CD8-positive, alpha-beta memory T cell (primary cell): Measurements from ENCODE around the gene USH1G. TPM values are rescaled to one million over a fixed set of nuclear protein-coding genes. Genes with fewer than 3 reads are reported as not detected.
A peak's percentile ranks its signal among the peaks of the same experiment; 100 is the strongest.

Source experiments
- CTCF ChIA-PET: fragments of 350-600 bp; sonication (Branson Sonifier 250); formaldehyde crosslinking; loops from one replicate; lab custom pipeline; 2021; ENCODE audit warnings: antibody characterized with exemption; lab: Charles Lee
- POLR2A ChIA-PET: fragments of 350-600 bp; sonication (Branson Sonifier 250); formaldehyde crosslinking; loops from one replicate; lab custom pipeline; 2021; ENCODE audit warnings: antibody characterized with exemption; lab: Charles Lee
- DNase-seq, 5 donors: peaks; one replicate each; pipeline versions ENCODE4 v3.0.0 to v3.0.0-alpha.2; 2020 to 2022; ENCODE audit warnings: mixed read lengths in 1 of 5
- H3K27ac ChIP-seq: one replicate; pipeline ENCODE4 v1.7.0; 2013; ENCODE audit warnings: low read depth, mild to moderate bottlenecking, low read length, moderate library complexity
- H3K27me3 ChIP-seq: 2 replicates; pipeline ENCODE4 v1.7.0; 2013; ENCODE audit warnings: low read length, mild to moderate bottlenecking; ENCODE audit not compliant: insufficient read depth, poor library complexity, severe bottlenecking
- H3K36me3 ChIP-seq: 2 replicates; pipeline ENCODE4 v1.7.0; 2013; ENCODE audit warnings: mild to moderate bottlenecking, low read length, moderate library complexity; ENCODE audit not compliant: insufficient read depth
- H3K4me1 ChIP-seq: 2 replicates; pipeline ENCODE4 v1.7.0; 2013; ENCODE audit warnings: mild to moderate bottlenecking, low read length, moderate library complexity; ENCODE audit not compliant: insufficient read depth
- H3K4me3 ChIP-seq: 2 replicates; pipeline ENCODE4 v1.7.0; 2013; ENCODE audit warnings: mild to moderate bottlenecking, low read length
- H3K9me3 ChIP-seq: 2 replicates; pipeline ENCODE4 v1.7.0; 2013; ENCODE audit warnings: mild to moderate bottlenecking, low read length
- H3K27ac Mint-ChIP-seq, 8 donors: one replicate each; pipeline ENCODE4 v1.8.0; 2020 to 2021; ENCODE audit warnings: mixed read lengths in 8 of 8, mild to moderate bottlenecking in 6 of 8, inconsistent platforms in 3 of 8, moderate library complexity in 3 of 8
- H3K27me3 Mint-ChIP-seq, 2 donors: one replicate each; pipeline ENCODE4 v1.8.0; 2020 to 2021; ENCODE audit warnings: mixed read lengths in 2 of 2, mild to moderate bottlenecking in 1 of 2, moderate library complexity in 1 of 2
- H3K36me3 Mint-ChIP-seq, 3 donors: one replicate each; pipeline ENCODE4 v1.8.0; 2020 to 2021; ENCODE audit warnings: mixed read lengths in 3 of 3, inconsistent platforms in 1 of 3, mild to moderate bottlenecking in 1 of 3
- H3K4me1 Mint-ChIP-seq, 3 donors: one replicate each; pipeline ENCODE4 v1.8.0; 2020 to 2021; ENCODE audit warnings: mixed read lengths in 3 of 3, inconsistent platforms in 1 of 3, mild to moderate bottlenecking in 1 of 3
- H3K4me3 Mint-ChIP-seq, 7 donors: one replicate each; pipeline ENCODE4 v1.8.0; 2020 to 2021; ENCODE audit warnings: mixed read lengths in 7 of 7, mild to moderate bottlenecking in 6 of 7, moderate library complexity in 4 of 7, inconsistent platforms in 2 of 7
- H3K9me3 Mint-ChIP-seq, 5 donors: one replicate each; pipeline ENCODE4 v1.8.0; 2020 to 2022; ENCODE audit warnings: mixed read lengths in 5 of 5, mild to moderate bottlenecking in 3 of 5, moderate library complexity in 2 of 5, inconsistent platforms in 1 of 5
- polyA plus RNA-seq: library from polyadenylated mRNA; unstranded; fragments of 300-500 nt; fragmentation: Illumina TruSeq; gene quantifications from one replicate; pipeline ENCODE4 v1.2.3, GENCODE V29; 2021
- total RNA-seq, 2 experiments: library from RNA; stranded (reverse); gene quantifications; one replicate each; pipeline ENCODE4 v1.2.3, GENCODE V29; 2021

The USH1G gene
- total and polyA plus RNA-seq, 3 experiments from 2014 or later = not detected

GRCh38 chr17:74901353-74902135 is 21.5 kb downstream of the USH1G start:
- no peak overlapping the region for H3K4me3 ChIP-seq
- ChIA-PET CTCF (no interaction called here), POLR2A (no interaction called here)
- H3K27ac ChIP-seq = no peak overlapping the region
- H3K9me3 ChIP-seq = no peaks in the 10 kb centered on the region
- Mint-ChIP-seq H3K27me3 (peaks cover 6 to 47% of the 10 kb centered on the region in 2 donors), H3K4me1 (no peaks in the 10 kb centered on the region), H3K36me3 (no peaks in the 10 kb centered on the region), H3K27ac (no peak overlapping the region), H3K9me3 (peaks cover 0 to 2% (median 0%) of the 10 kb centered on the region in 5 donors), H3K4me3 (no peak overlapping the region)
- no peaks in the 10 kb centered on the region for H3K36me3 ChIP-seq
- H3K27me3 ChIP-seq = no peaks in the 10 kb centered on the region
- no peaks in the 10 kb centered on the region for H3K4me1 ChIP-seq
- no peak for DNase-seq

- Histone ChIP-seq H3K9me3 (no peaks in the 10 kb centered on the region), H3K27ac (no peak overlapping the region), H3K36me3 (no peaks in the 10 kb centered on the region), H3K27me3 (no peaks in the 10 kb centered on the region), H3K4me3 (no peak overlapping the region), H3K4me1 (no peaks in the 10 kb centered on the region)
- Mint-ChIP-seq H3K27me3 (peaks cover 16 to 55% of the 10 kb centered on the region in 2 donors), H3K4me3 (no peak overlapping the region), H3K9me3 (peaks cover 0 to 2% (median 0%) of the 10 kb centered on the region in 5 donors), H3K4me1 (no peaks in the 10 kb centered on the region), H3K27ac (no peak overlapping the region), H3K36me3 (no peaks in the 10 kb centered on the region)
- DNase-seq = no peak
- POLR2A ChIA-PET = interaction anchor here (0.6 kb wide), 1 partner anchor 625 kb away, joined by 4 read pairs; the partner anchor contains the start of gene LLGL2
- CTCF ChIA-PET = no interaction called here
These were observed 22.8 kb downstream of the USH1G start for GRCh38 chr17:74900208-74900607.

- DNase-seq = no peak
- H3K27ac Mint-ChIP-seq = no peak overlapping the region
- Histone ChIP-seq H3K36me3 (no peaks in the 10 kb centered on the region), H3K9me3 (no peaks in the 10 kb centered on the region), H3K27ac (no peak overlapping the region), H3K4me1 (no peaks in the 10 kb centered on the region), H3K4me3 (no peak overlapping the region), H3K27me3 (peaks cover 9% of the 10 kb centered on the region)
- CTCF ChIA-PET = interaction anchor here (0.9 kb wide), 1 partner anchor 11 kb away, joined by 4 read pairs; no protein-coding TSS in a partner anchor
- POLR2A ChIA-PET = no interaction called here
- no peak overlapping the region for H3K4me3 Mint-ChIP-seq
- H3K4me1 Mint-ChIP-seq = peaks cover 3 to 4% (median 4%) of the 10 kb centered on the region in 3 donors
- H3K36me3 Mint-ChIP-seq = no peaks in the 10 kb centered on the region
- peaks cover 0 to 3% (median 0%) of the 10 kb centered on the region in 5 donors for H3K9me3 Mint-ChIP-seq
- H3K27me3 Mint-ChIP-seq = peaks cover 27 to 59% of the 10 kb centered on the region in 2 donors
These were observed 24.6 kb downstream of the USH1G start for GRCh38 chr17:74898376-74898946.

- no peak overlapping the region for H3K4me3 ChIP-seq
- ChIA-PET POLR2A (no interaction called here), CTCF (no interaction called here)
- Mint-ChIP-seq H3K27me3 (peaks cover 41 to 49% of the 10 kb centered on the region in 2 donors), H3K4me3 (peak overlapping the region in 5 of 7 donors; percentile 41 to 74 (median 71)), H3K36me3 (no peaks in the 10 kb centered on the region), H3K9me3 (peaks cover 0 to 4% (median 0%) of the 10 kb centered on the region in 5 donors), H3K4me1 (peaks cover 3 to 6% (median 4%) of the 10 kb centered on the region in 3 donors), H3K27ac (peak overlapping the region in 2 of 8 donors; percentile 50 to 54)
- H3K36me3 ChIP-seq = no peaks in the 10 kb centered on the region
- no peaks in the 10 kb centered on the region for H3K4me1 ChIP-seq
- peaks cover 22% of the 10 kb centered on the region for H3K27me3 ChIP-seq
- H3K27ac ChIP-seq = no peak overlapping the region
- H3K9me3 ChIP-seq = no peaks in the 10 kb centered on the region
- DNase-seq = no peak
These were observed 29.0 kb downstream of the USH1G start for GRCh38 chr17:74893936-74894671.

GRCh38 chr17:74892974-74893911 is 29.8 kb downstream of the USH1G start, which contains the start of gene FADS6:
FADS6 (minus strand) TSS chr17:74893633; CDS start chr17:74893595, 38 bp downstream.
- peak within 1 kb of the TSS in 2 of 8 donors; percentile 50 to 54 for H3K27ac Mint-ChIP-seq
- H3K36me3 Mint-ChIP-seq = no peaks in the 10 kb centered on the region
- CTCF ChIA-PET = no interaction called here
- no peaks in the 10 kb centered on the region for H3K9me3 ChIP-seq
- DNase-seq = no peak
- H3K4me3 ChIP-seq = no peak within 1 kb of the TSS
- peaks cover 22% of the 10 kb centered on the region for H3K27me3 ChIP-seq
- POLR2A ChIA-PET = no interaction called here
- H3K4me1 ChIP-seq = no peaks in the 10 kb centered on the region
- H3K4me3 Mint-ChIP-seq = peak within 1 kb of the TSS in 6 of 7 donors; percentile 41 to 74 (median 62)
- peaks cover 3 to 6% (median 4%) of the 10 kb centered on the region in 3 donors for H3K4me1 Mint-ChIP-seq
- H3K27ac ChIP-seq = no peak within 1 kb of the TSS
- peaks cover 39 to 46% of the 10 kb centered on the region in 2 donors for H3K27me3 Mint-ChIP-seq
- no peaks in the 10 kb centered on the region for H3K36me3 ChIP-seq
- H3K9me3 Mint-ChIP-seq = peaks cover 0 to 4% (median 0%) of the 10 kb centered on the region in 5 donors

- no peak for DNase-seq
- Histone ChIP-seq H3K9me3 (no peaks in the 10 kb centered on the region), H3K4me3 (no peak overlapping the region), H3K36me3 (no peaks in the 10 kb centered on the region), H3K27ac (no peak overlapping the region), H3K4me1 (no peaks in the 10 kb centered on the region), H3K27me3 (peaks cover 22% of the 10 kb centered on the region)
- Mint-ChIP-seq H3K4me3 (no peak overlapping the region), H3K9me3 (peaks cover 0 to 4% (median 0%) of the 10 kb centered on the region in 5 donors), H3K4me1 (peaks cover 3 to 6% (median 4%) of the 10 kb centered on the region in 3 donors), H3K36me3 (no peaks in the 10 kb centered on the region), H3K27me3 (peaks cover 39 to 48% of the 10 kb centered on the region in 2 donors), H3K27ac (no peak overlapping the region)
- ChIA-PET POLR2A (no interaction called here), CTCF (no interaction called here)
These were observed 30.8 kb downstream of the USH1G start for GRCh38 chr17:74892013-74892841.
